Thymus (tissue), 11 donors: ENCODE results near the gene LGI4. TPM values are rescaled to one million over a fixed set of nuclear protein-coding genes. Genes with fewer than 3 reads are reported as not detected.

Source experiments
- DNase-seq, 9 donors: peaks; one replicate each; pipeline ENCODE4 v3.0.0-alpha.2; 2013; ENCODE audit warnings: low spot score in 9 of 9, low read depth in 6 of 9, missing footprints in 1 of 9
- H3K27ac ChIP-seq, 2 donors: one replicate each; pipeline ENCODE4 v1.5.1; 2013; ENCODE audit warnings: control low read depth in 1 of 2, low read depth in 1 of 2, low read length in 1 of 2, mild to moderate bottlenecking in 1 of 2, moderate library complexity in 1 of 2
- H3K27me3 ChIP-seq, 2 donors: one replicate each; pipeline ENCODE4 v1.5.1; 2013; ENCODE audit warnings: low read length in 1 of 2; ENCODE audit not compliant: control insufficient read depth in 2 of 2, insufficient read depth in 1 of 2
- H3K36me3 ChIP-seq, 2 donors: one replicate each; pipeline ENCODE4 v1.5.1; 2013; ENCODE audit warnings: low read length in 1 of 2, mild to moderate bottlenecking in 1 of 2, moderate library complexity in 1 of 2; ENCODE audit not compliant: control insufficient read depth in 2 of 2, insufficient read depth in 2 of 2
- H3K4me1 ChIP-seq, 2 donors: one replicate each; pipeline ENCODE4 v1.5.1; 2013; ENCODE audit warnings: low read length in 2 of 2; ENCODE audit not compliant: control insufficient read depth in 2 of 2, insufficient read depth in 2 of 2
- H3K4me3 ChIP-seq, 2 donors: one replicate each; pipeline ENCODE4 v1.5.1; 2013; ENCODE audit warnings: low read length in 2 of 2, control low read depth in 1 of 2, mild to moderate bottlenecking in 1 of 2
- H3K9me3 ChIP-seq, 2 donors: one replicate each; pipeline ENCODE4 v1.5.1; 2013; ENCODE audit warnings: low read length in 1 of 2, mild to moderate bottlenecking in 1 of 2; ENCODE audit not compliant: control insufficient read depth in 2 of 2, insufficient read depth in 1 of 2
- WGBS: extraction: QIAGEN DNeasy Blood & Tissue Kit; methylation state at CpG from one replicate; pipeline ENCODE4 v1.1.7; 2013; 5-methylcytosine and 5-hydroxymethylcytosine counted together
- polyA plus RNA-seq: library from polyadenylated mRNA; stranded (reverse); fragments of 200-250 nt; gene quantifications from one replicate; pipeline ENCODE4 v1.2.3, GENCODE V29; 2013
- total RNA-seq: library from RNA; stranded (reverse); fragments of 120-200 nt; gene quantifications from one replicate; pipeline ENCODE4 v1.2.4, GENCODE V29; 2013
- donor health status: healthy.

LGI4 gene
- total and polyA plus RNA-seq, 2 donors, result 0.52 to 9.8 TPM

GRCh38 chr19:35122687-35123551 lies 11.9 kb downstream of the LGI4 start:
- Histone ChIP-seq H3K27me3 (no peaks in the 10 kb centered on the region), H3K36me3 (no peaks in the 10 kb centered on the region), H3K4me1 (peaks cover 0 to 24% of the 10 kb centered on the region in 2 donors), H3K4me3 (no peak overlapping the region), H3K9me3 (peaks cover 0 to 3% of the 10 kb centered on the region in 2 donors), H3K27ac (no peak overlapping the region)
- 94% methylated on average over 19 of the region's 19 CpGs for WGBS
- DNase-seq, result no peak

- Histone ChIP-seq H3K27me3 (no peaks in the 10 kb centered on the region), H3K27ac (peak overlapping the region; percentile 51 to 76), H3K4me3 (no peak overlapping the region), H3K9me3 (peaks cover 0 to 3% of the 10 kb centered on the region in 2 donors), H3K4me1 (peaks cover 0 to 24% of the 10 kb centered on the region in 2 donors), H3K36me3 (no peaks in the 10 kb centered on the region)
- no peak for DNase-seq
- WGBS, result 91% methylated on average over 7 of the region's 7 CpGs
Observed at GRCh38 chr19:35120898-35121297, 14.0 kb downstream of the LGI4 start.

GRCh38 chr19:35120492-35120891 lies 14.4 kb downstream of the LGI4 start:
- 88% methylated on average over 7 of the region's 7 CpGs for WGBS
- peak in 1 of 9 donors; percentile 45 for DNase-seq
- H3K36me3 ChIP-seq, result no peaks in the 10 kb centered on the region
- H3K27me3 ChIP-seq, result peaks cover 0 to under 1% of the 10 kb centered on the region in 2 donors
- peak overlapping the region; percentile 51 to 76 for H3K27ac ChIP-seq
- peaks cover 0 to 24% of the 10 kb centered on the region in 2 donors for H3K4me1 ChIP-seq
- peaks cover 0 to 3% of the 10 kb centered on the region in 2 donors for H3K9me3 ChIP-seq
- H3K4me3 ChIP-seq, result no peak overlapping the region

- peaks cover 0 to under 1% of the 10 kb centered on the region in 2 donors for H3K9me3 ChIP-seq
- peaks cover 0 to 9% of the 10 kb centered on the region in 2 donors for H3K27me3 ChIP-seq
- H3K27ac ChIP-seq, result no peak overlapping the region
- peaks cover 0 to 25% of the 10 kb centered on the region in 2 donors for H3K4me1 ChIP-seq
- DNase-seq, result no peak
- no peak overlapping the region for H3K4me3 ChIP-seq
- 95% methylated on average over 9 of the region's 9 CpGs for WGBS
- no peaks in the 10 kb centered on the region for H3K36me3 ChIP-seq
Observed at GRCh38 chr19:35119578-35120155, 15.2 kb downstream of the LGI4 start.

- Histone ChIP-seq H3K36me3 (no peaks in the 10 kb centered on the region), H3K27me3 (peaks cover 0 to 9% of the 10 kb centered on the region in 2 donors), H3K27ac (no peak overlapping the region), H3K4me1 (peaks cover 3 to 25% of the 10 kb centered on the region in 2 donors), H3K4me3 (no peak overlapping the region), H3K9me3 (no peaks in the 10 kb centered on the region)
- 34% methylated on average over 14 of the region's 14 CpGs for WGBS
- DNase-seq, result no peak
Observed at GRCh38 chr19:35119091-35119490, 15.8 kb downstream of the LGI4 start.

GRCh38 chr19:35118268-35119020 lies 16.4 kb downstream of the LGI4 start:
- no peaks in the 10 kb centered on the region for H3K9me3 ChIP-seq
- H3K36me3 ChIP-seq, result no peaks in the 10 kb centered on the region
- peak overlapping the region in 1 of 2 donors; percentile 3 for H3K27ac ChIP-seq
- DNase-seq, result no peak
- H3K4me1 ChIP-seq, result peaks cover 3 to 23% of the 10 kb centered on the region in 2 donors
- WGBS, result 85% methylated on average over 13 of the region's 13 CpGs
- no peak overlapping the region for H3K4me3 ChIP-seq
- peaks cover 0 to 9% of the 10 kb centered on the region in 2 donors for H3K27me3 ChIP-seq

GRCh38 chr19:35117799-35118198 lies 17.1 kb downstream of the LGI4 start:
- DNase-seq, result no peak
- WGBS, result 87% methylated on average over 11 of the region's 11 CpGs
- H3K4me3 ChIP-seq, result no peak overlapping the region

GRCh38 chr19:35117116-35117515 lies 17.7 kb downstream of the LGI4 start:
- H3K36me3 ChIP-seq, result no peaks in the 10 kb centered on the region
- peaks cover 3 to 22% of the 10 kb centered on the region in 2 donors for H3K4me1 ChIP-seq
- no peak for DNase-seq
- peaks cover 0 to 9% of the 10 kb centered on the region in 2 donors for H3K27me3 ChIP-seq
- WGBS, result 79% methylated on average over 8 of the region's 8 CpGs
- H3K9me3 ChIP-seq, result no peaks in the 10 kb centered on the region
- H3K27ac ChIP-seq, result no peak overlapping the region
- no peak overlapping the region for H3K4me3 ChIP-seq

More at GRCh38 chr19:35117799-35118198, 17.1 kb downstream of the LGI4 start:
- no peaks in the 10 kb centered on the region for H3K36me3 ChIP-seq
- H3K27ac ChIP-seq, result no peak overlapping the region
- H3K4me1 ChIP-seq, result peaks cover 3 to 22% of the 10 kb centered on the region in 2 donors
- H3K9me3 ChIP-seq, result no peaks in the 10 kb centered on the region
- H3K27me3 ChIP-seq, result peaks cover 0 to 9% of the 10 kb centered on the region in 2 donors
